Spleen (tissue), 7 donors: Measurements from ENCODE around the gene TRIM3.

Experiments
- POLR2A ChIP-seq, 3 donors: fragments of 450-650 bp; IDR thresholded peaks; one replicate each; pipeline ENCODE4 v1.5.1; 2017; ENCODE audit warnings: antibody characterized with exemption in 3 of 3, mild to moderate bottlenecking in 1 of 3
- TF ChIP-seq, protein P1 (sequence below), 11 experiments: fragments of 200-600 bp in 7 of 11; fragments of 450-650 bp in 4 of 11; sonication (generic) in 4 of 11; IDR thresholded peaks in 8 of 11; conservative IDR thresholded peaks in 3 of 11; 1 replicate in 7 of 11; 2 replicates in 4 of 11; pipeline versions ENCODE4 v1.4.0 to v1.8.0; 2016 to 2021; ENCODE audit warnings: antibody characterized with exemption in 11 of 11, inconsistent platforms in 4 of 11, mild to moderate bottlenecking in 1 of 11
- donor health status: DM: no; HTN: no; CAD: no; lungs with moderate emphysema.
- donor health status: DM: no; HTN: no; CAD: no.
- donor health status: DM: no; HTN: no; CAD: no.

GRCh38 chr11:6488342-6488741 lies 14.6 kb upstream of the TRIM3 start:
- TF ChIP-seq, protein P1, sequence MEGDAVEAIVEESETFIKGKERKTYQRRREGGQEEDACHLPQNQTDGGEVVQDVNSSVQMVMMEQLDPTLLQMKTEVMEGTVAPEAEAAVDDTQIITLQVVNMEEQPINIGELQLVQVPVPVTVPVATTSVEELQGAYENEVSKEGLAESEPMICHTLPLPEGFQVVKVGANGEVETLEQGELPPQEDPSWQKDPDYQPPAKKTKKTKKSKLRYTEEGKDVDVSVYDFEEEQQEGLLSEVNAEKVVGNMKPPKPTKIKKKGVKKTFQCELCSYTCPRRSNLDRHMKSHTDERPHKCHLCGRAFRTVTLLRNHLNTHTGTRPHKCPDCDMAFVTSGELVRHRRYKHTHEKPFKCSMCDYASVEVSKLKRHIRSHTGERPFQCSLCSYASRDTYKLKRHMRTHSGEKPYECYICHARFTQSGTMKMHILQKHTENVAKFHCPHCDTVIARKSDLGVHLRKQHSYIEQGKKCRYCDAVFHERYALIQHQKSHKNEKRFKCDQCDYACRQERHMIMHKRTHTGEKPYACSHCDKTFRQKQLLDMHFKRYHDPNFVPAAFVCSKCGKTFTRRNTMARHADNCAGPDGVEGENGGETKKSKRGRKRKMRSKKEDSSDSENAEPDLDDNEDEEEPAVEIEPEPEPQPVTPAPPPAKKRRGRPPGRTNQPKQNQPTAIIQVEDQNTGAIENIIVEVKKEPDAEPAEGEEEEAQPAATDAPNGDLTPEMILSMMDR (IDR thresholded peaks at IDR 0.05 in 8 of 11, conservative IDR thresholded peaks at IDR 0.05 in 3 of 11): no peak
- TF ChIP-seq POLR2A (IDR thresholded peaks at IDR 0.05): no peak
